Loucy (cell line): ENCODE measurements around the gene LORICRIN.

Experiments used
- H2AFZ ChIP-seq: fragments of 200-600 bp; sonication (generic); 2 replicates; pipeline ENCODE4 v1.6.0; 2016; ENCODE audit warnings: antibody characterized with exemption, mild to moderate bottlenecking, low read length, moderate library complexity
- H3F3A ChIP-seq: fragments of 200-600 bp; 2 replicates; pipeline ENCODE4 v1.6.0; 2016; ENCODE audit warnings: antibody characterized with exemption, low read depth, mild to moderate bottlenecking
- H3K27me3 ChIP-seq: fragments of 200-600 bp; sonication (generic); 2 replicates; pipeline ENCODE4 v1.6.1; 2014; ENCODE audit warnings: low read length, mild to moderate bottlenecking; ENCODE audit not compliant: insufficient read depth, poor library complexity, severe bottlenecking
- H3K36me3 ChIP-seq: fragments of 200-600 bp; sonication (generic); 2 replicates; pipeline ENCODE4 v1.6.1; 2016; ENCODE audit warnings: low read length; ENCODE audit not compliant: insufficient read depth
- H3K4me1 ChIP-seq: fragments of 200-600 bp; sonication (generic); 2 replicates; pipeline ENCODE4 v1.5.1; 2014; ENCODE audit warnings: low read length, mild to moderate bottlenecking; ENCODE audit not compliant: insufficient read depth, poor library complexity, severe bottlenecking
- H3K4me2 ChIP-seq: fragments of 200-600 bp; sonication (generic); 2 replicates; pipeline ENCODE4 v1.6.0; 2014; ENCODE audit warnings: antibody characterized with exemption, low read length, low read depth, mild to moderate bottlenecking; ENCODE audit not compliant: poor library complexity, severe bottlenecking
- H3K4me3 ChIP-seq: fragments of 200-600 bp; sonication (generic); 2 replicates; pipeline ENCODE4 v1.5.1; 2014; ENCODE audit warnings: low read length, mild to moderate bottlenecking, mixed read lengths; ENCODE audit not compliant: poor library complexity, severe bottlenecking
- H3K79me2 ChIP-seq: fragments of 200-600 bp; sonication (generic); 2 replicates; pipeline ENCODE4 v1.6.1; 2014; ENCODE audit warnings: low read length; ENCODE audit not compliant: insufficient read depth
- H3K9ac ChIP-seq: fragments of 200-600 bp; sonication (generic); 2 replicates; pipeline ENCODE4 v1.6.0; 2014; ENCODE audit warnings: mild to moderate bottlenecking, low read depth, low read length, moderate library complexity; ENCODE audit not compliant: poor library complexity, severe bottlenecking
- H3K9me2 ChIP-seq: fragments of 200-600 bp; sonication (generic); replicated peaks from 2 replicates; pipeline ENCODE4 v1.6.1; 2016; ENCODE audit warnings: low read depth, low read length, mixed read lengths
- H3K9me3 ChIP-seq: fragments of 200-600 bp; sonication (generic); 2 replicates; pipeline ENCODE4 v1.6.1; 2014; ENCODE audit warnings: mild to moderate bottlenecking, antibody characterized with exemption, low read length, low read depth; ENCODE audit not compliant: insufficient read depth
- H4K20me1 ChIP-seq: fragments of 200-600 bp; sonication (generic); 2 replicates; pipeline ENCODE4 v1.6.0; 2014; ENCODE audit warnings: antibody characterized with exemption, low read length, mild to moderate bottlenecking; ENCODE audit not compliant: insufficient read depth, poor library complexity, severe bottlenecking
- CTCF ChIP-seq: fragments of 200-600 bp; sonication (generic); conservative IDR thresholded peaks from 2 replicates; pipeline ENCODE4 v1.5.1; 2014; ENCODE audit warnings: mild to moderate bottlenecking, antibody characterized with exemption, low read length
- EZH2phosphoT487 ChIP-seq: fragments of 200-600 bp; IDR thresholded peaks from 2 replicates; pipeline ENCODE4 v1.6.1; 2018; ENCODE audit warnings: antibody characterized with exemption, mild to moderate bottlenecking, moderate library complexity, borderline replicate concordance

Gene LORICRIN

DNA sequence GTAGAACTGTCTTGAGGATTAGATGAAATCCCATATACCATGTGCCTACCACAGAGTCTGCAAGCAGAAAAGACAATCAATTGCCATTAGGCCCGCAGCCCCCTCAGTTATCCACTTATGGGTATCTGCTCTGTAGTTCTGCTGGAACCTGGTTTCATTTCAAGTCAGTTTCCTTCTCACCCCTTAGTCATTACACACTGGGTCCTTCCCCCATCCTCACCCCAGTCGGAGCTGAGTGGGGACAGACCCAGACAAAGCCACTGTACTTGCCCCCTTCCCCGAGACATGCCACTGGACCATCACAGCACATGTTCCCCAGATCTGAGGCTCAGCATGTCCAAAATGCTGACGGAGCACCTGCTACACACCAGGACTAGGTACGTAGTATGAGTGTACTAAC, 32.0 kb downstream of the LORICRIN start:
- no peak overlapping the region for H3K9ac ChIP-seq
- no peaks in the 10 kb centered on the region for H3K36me3 ChIP-seq
- no peaks in the 10 kb centered on the region for H4K20me1 ChIP-seq
- no peak overlapping the region for H3K4me2 ChIP-seq
- no peaks in the 10 kb centered on the region for H3K9me2 ChIP-seq
- no peaks in the 10 kb centered on the region for H3F3A ChIP-seq
- H3K4me1 ChIP-seq = peaks cover 55% of the 10 kb centered on the region
- TF ChIP-seq EZH2phosphoT487 = no peak
- no peaks in the 10 kb centered on the region for H3K79me2 ChIP-seq
- H2AFZ ChIP-seq = no peak overlapping the region
- H3K27me3 ChIP-seq = no peaks in the 10 kb centered on the region
- no peaks in the 10 kb centered on the region for H3K9me3 ChIP-seq
- no peak overlapping the region for H3K4me3 ChIP-seq

- Histone ChIP-seq H3K27me3 (no peaks in the 10 kb centered on the region), H3F3A (no peaks in the 10 kb centered on the region), H3K4me2 (no peak overlapping the region), H3K4me1 (peaks cover 60% of the 10 kb centered on the region), H3K79me2 (no peaks in the 10 kb centered on the region), H2AFZ (no peak overlapping the region), H3K9me3 (no peaks in the 10 kb centered on the region), H3K4me3 (no peak overlapping the region), H3K9ac (peak overlapping the region; percentile 53), H4K20me1 (no peaks in the 10 kb centered on the region), H3K9me2 (no peaks in the 10 kb centered on the region), H3K36me3 (no peaks in the 10 kb centered on the region)
- TF ChIP-seq CTCF = no peak
- no peak for TF ChIP-seq EZH2phosphoT487
These were observed 32.7 kb downstream of the LORICRIN start for GRCh38 chr1:153292185-153292584.

DNA sequence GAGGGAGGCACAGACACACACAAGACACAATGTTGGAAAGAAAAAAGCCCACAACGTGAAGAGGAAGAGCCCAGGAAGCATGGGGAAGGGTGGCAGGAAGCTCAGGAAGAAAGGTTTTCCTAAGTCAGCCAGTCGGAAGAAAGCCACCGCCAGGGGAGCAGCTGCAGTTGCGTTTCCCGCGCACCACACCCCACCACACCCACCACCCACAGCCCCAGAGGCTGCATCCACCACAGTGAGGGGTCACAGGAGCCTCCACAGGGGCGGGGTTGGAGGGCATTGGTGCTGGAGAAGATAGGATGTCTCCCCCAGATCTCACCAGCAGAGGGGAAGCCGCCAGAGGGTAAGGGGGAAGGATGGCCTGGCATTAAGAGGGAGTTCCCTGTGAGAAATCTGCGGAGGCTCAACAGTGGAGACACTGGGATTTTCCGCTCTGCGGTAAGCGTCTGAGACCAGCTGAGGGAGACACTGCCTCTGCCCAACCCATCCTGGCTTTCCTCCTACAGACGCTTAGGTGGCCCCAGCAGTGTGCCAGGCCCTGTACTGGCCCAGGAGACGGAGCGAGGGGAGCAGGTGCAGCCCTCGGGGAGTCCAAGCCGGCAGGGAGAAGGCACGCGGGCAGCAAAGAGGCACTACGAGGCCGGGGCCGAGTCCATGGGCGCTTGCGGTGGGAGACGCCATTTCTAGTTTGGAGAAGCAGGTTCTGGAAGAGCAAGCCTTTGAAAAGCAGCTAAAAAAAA, 33.4 kb downstream of the LORICRIN start:
- Histone ChIP-seq H3K4me3 (no peak overlapping the region), H3K9me3 (no peaks in the 10 kb centered on the region), H2AFZ (peak overlapping the region; percentile 22; the same call in 1 of the 2 replicates), H3K79me2 (no peaks in the 10 kb centered on the region), H3K27me3 (no peaks in the 10 kb centered on the region), H3K4me1 (peaks cover 61% of the 10 kb centered on the region), H4K20me1 (no peaks in the 10 kb centered on the region), H3K4me2 (peak overlapping the region; percentile 57), H3F3A (no peaks in the 10 kb centered on the region), H3K9me2 (no peaks in the 10 kb centered on the region), H3K36me3 (no peaks in the 10 kb centered on the region), H3K9ac (peak overlapping the region; percentile 53)
- no peak for TF ChIP-seq EZH2phosphoT487
- no peak for TF ChIP-seq CTCF

DNA sequence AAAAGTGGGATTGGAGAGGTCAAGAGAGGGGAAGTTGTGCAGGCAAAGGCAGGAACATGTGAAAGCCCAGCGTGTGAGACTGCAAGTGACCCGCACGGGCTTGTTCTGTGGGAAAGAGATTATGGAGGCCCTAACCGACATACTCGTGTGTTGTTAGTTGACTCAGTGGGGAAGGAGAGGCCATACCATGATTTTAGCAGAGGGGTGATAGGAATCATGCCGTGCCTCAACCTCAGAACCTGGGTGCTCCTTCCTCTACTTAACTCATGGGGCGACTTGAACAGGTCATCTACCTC, 33.9 kb downstream of the LORICRIN start:
- H3K9ac ChIP-seq = peak overlapping the region; percentile 53
- peaks cover 61% of the 10 kb centered on the region for H3K4me1 ChIP-seq
- peak overlapping the region; percentile 22 for H2AFZ ChIP-seq
- no peaks in the 10 kb centered on the region for H3K27me3 ChIP-seq
- H3F3A ChIP-seq = no peaks in the 10 kb centered on the region
- no peaks in the 10 kb centered on the region for H4K20me1 ChIP-seq
- no peaks in the 10 kb centered on the region for H3K36me3 ChIP-seq
- no peak for TF ChIP-seq EZH2phosphoT487
- no peak for TF ChIP-seq CTCF
- peak overlapping the region; percentile 25 for H3K4me3 ChIP-seq
- H3K9me2 ChIP-seq = no peaks in the 10 kb centered on the region
- H3K9me3 ChIP-seq = no peaks in the 10 kb centered on the region
- no peaks in the 10 kb centered on the region for H3K79me2 ChIP-seq
- H3K4me2 ChIP-seq = peak overlapping the region; percentile 57
